Fibroblast of skin of scalp (primary cell): ENCODE results near the gene KRTAP2-4. TPM values are rescaled to one million over a fixed set of nuclear protein-coding genes. Genes with fewer than 3 reads are reported as not detected.
A peak's percentile ranks its signal among the peaks of the same experiment; 100 is the strongest.
"Not testable (repeated sequence)": the region's sequence is repeated elsewhere in the genome, so short reads cannot be mapped to it uniquely, and the experiment has no call there.

ENCODE experiments used
- DNase-seq: peaks from one replicate; pipeline ENCODE4 v3.0.0-alpha.2; 2013
- polyA plus RNA-seq, 2 experiments: library from polyadenylated mRNA; unstranded; fragments of 120-200 nt; gene quantifications; one replicate each; pipeline ENCODE4 v1.2.1, GENCODE V29; 2013; ENCODE audit not compliant: insufficient read length in 2 of 2

The KRTAP2-4 gene
- polyA plus RNA-seq (2013, experiment 1 of 2; ENCODE audit: insufficient read length), result not detected
- not detected for polyA plus RNA-seq (2013, experiment 2 of 2; ENCODE audit: insufficient read length)

DNA sequence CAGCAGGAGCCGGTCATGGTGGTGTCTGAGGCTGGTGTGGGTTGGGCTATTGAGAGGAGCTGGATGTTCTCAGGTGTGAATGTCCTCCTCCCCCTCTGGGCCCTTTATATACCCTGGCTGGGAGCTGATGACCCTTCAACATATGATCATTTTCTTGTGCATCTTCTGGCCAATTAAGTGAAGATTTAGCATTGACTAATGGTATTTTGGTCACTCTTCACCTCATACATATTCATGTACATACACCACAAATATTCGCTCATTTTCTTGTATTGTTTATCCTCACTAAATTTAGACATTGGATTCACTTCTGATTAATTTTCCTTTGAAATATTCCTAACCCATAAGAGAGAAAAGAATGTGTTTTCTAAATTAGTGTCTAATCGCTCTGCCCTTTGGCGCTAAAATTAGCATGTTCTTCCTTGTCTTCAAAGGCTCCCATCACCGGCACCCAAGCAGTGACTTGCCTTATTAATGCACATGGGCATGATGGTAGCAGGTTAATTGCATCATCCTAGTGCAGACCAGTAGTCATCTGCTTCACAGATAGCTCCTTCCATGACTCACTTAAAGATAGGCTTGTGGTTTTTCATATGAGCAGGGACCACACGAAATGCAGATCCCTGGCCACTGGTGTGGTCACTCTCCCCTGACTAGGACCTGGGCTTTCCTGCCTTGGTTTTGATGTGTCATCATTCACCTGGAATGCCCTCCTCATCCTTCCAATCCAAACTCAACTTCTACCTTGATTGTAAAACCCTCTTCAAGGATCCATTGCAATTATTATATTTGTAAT, at the start of gene KRTAP2-4:
Gene KRTAP2-4, minus strand, starts transcription at position 51 of the 796 bp plus-strand sequence. Its CDS starts 34 bp downstream, at position 17.
- peak; percentile 86 for DNase-seq

GRCh38 chr17:41111151-41111885, 45.6 kb upstream of the KRTAP2-4 start:
- no peak for DNase-seq

- DNase-seq, result not testable (repeated sequence)
These were observed 43.2 kb upstream of the KRTAP2-4 start for GRCh38 chr17:41108728-41109386.

- peak; percentile 34 for DNase-seq
These were observed 42.3 kb upstream of the KRTAP2-4 start for GRCh38 chr17:41107941-41108450.

GRCh38 chr17:41105347-41105746, 39.7 kb upstream of the KRTAP2-4 start, which contains the start of gene KRTAP4-9:
KRTAP4-9 (plus strand) TSS chr17:41105389; CDS start chr17:41105389, 0 bp downstream.
- DNase-seq, result not testable (repeated sequence)

DNA sequence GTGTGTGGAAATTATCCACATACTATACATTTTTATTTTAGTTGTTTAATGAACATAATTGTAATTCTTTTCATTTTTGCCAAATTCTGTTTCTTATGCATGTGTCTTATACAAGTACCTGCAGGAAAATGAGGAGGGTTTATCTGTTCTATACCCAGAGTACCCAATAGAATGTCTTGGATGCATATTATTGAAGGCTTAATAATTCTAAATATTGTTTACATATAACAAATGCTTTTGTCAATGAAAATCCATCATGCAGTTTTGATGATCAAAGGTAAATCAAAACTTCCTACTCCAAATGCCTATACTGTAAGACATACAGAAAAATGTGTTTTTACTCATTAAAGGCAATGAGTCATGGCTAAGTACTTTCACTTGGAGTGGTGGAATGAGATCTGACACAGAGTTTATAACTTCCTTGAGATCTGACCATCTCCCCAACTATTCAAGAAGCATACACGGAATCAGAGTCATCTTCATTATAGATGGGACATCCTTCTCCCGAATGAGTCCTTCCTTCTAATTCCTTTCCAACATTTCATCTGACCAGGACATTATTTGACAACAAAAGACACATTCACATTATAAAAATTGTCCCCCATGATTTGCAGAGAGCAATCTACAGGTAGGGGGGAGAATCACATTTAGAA, 38.8 kb upstream of the KRTAP2-4 start:
- DNase-seq, result peak; percentile 84

DNA sequence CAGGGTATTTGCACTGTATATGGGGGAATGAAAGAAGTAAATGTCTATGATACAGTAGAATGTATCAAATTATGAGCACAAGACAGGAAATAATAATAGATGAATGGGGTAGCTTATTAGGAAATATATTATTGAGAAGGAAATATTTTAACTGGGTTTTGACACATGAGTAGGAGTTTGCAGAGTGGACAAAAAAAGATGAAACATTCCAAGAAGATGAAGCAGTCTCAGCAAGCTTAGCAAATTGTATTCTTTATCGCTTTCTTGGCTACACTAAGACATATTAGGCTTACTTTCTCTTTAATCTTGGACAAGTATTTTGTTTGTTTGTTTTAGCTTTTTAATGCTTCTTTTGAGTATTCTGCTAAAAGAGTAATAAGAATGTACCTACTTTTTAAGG, 38.2 kb upstream of the KRTAP2-4 start:
- no peak for DNase-seq

DNA sequence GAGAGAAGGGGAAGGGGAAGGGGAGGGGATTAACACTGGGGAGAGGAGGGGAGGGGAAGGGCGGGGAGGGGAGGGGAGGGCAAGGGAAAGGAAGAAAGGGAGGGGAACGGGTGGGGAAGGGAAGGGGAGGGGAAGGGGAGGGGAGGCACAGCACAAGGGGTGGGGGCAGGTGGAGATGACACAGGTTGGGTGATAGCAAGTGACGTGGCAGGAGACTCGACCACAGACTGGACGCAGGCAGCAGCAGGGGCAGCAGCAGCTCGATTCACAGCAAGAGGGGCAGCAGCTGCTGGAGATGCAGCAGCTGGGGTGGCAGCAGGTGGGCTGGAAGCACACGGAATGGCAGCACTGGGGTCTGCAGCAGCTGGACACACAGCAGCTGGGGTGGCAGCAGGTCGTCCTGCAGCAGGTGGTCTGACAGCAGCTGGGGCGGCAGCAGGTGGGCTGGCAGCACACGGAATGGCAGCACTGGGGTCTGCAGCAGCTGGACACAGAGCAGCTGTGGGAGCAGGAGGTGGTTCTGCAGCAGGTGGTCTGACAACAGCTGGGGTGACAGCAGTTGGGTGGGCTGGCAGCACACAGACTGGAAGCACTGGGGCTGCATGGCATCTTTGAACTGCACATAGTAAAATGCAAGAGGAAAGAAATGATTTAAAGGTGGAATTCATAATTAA, 36.0 kb upstream of the KRTAP2-4 start, which contains the start of gene KRTAP4-16:
Gene KRTAP4-16, minus strand, starts transcription at position 624 of the 674 bp plus-strand sequence. Its CDS starts 0 bp downstream, at position 624.
- DNase-seq, result no peak

GRCh38 chr17:41099682-41100480, 34.2 kb upstream of the KRTAP2-4 start:
- peak; percentile 91 for DNase-seq

DNA sequence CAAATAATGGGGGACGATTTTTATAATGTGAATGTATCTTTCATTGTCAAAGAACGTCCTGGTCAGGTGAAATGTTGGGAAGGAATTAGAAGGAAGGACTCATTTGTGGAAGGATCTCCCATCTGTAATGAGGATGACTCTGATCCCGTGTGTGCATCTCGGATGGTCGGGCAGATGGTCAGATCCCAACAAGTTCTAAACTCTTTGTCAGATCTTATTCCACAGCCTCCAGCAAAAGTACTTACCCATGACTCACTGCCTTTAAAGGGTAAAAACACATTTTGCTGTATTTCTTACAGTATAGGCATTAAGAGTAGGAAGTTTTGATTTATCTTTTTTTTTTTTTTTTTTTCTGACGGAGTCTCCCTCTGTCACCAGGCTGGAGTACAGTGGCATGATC, 32.8 kb upstream of the KRTAP2-4 start:
- peak; percentile 70 for DNase-seq

DNA sequence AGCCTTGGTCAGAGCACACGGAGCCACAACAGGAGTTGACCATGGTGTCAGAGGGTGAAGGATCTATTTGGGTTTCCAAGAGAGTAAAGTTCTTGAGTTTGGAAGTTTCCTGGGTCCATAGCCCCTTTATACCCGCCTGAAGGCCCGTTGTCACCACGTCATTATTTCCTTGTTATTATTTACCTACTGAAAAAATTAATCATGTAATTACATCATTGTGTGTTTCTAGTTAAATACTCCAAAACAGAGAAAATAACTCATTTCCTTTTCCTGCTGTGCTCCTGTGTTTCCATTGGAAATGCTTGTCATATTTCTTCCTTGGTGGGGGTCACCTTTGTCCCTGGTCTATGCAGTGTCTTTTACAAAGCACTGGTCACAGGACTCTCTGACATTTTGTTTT, 32.4 kb upstream of the KRTAP2-4 start, which contains the start of gene KRTAP4-8:
Gene KRTAP4-8, minus strand, starts transcription at position 101 of the 400 bp plus-strand sequence. Its CDS starts 58 bp downstream, at position 43.
- no peak for DNase-seq

GRCh38 chr17:41096055-41096454, 30.4 kb upstream of the KRTAP2-4 start:
- DNase-seq, result no peak

GRCh38 chr17:41088760-41089352, 23.2 kb upstream of the KRTAP2-4 start:
- not testable (repeated sequence) for DNase-seq

- not testable (repeated sequence) for DNase-seq
These were observed 18.6 kb upstream of the KRTAP2-4 start, which contains the start of gene KRTAP4-7 for GRCh38 chr17:41084100-41084856. KRTAP4-7 (plus strand) TSS chr17:41084150; CDS start chr17:41084207, 57 bp downstream.

GRCh38 chr17:41083427-41083826, 17.7 kb upstream of the KRTAP2-4 start:
- DNase-seq, result peak; percentile 78

- DNase-seq, result no peak
These were observed 16.9 kb upstream of the KRTAP2-4 start for GRCh38 chr17:41082626-41083025.

- no peak for DNase-seq
These were observed 11.1 kb upstream of the KRTAP2-4 start for GRCh38 chr17:41076788-41077187.

- DNase-seq, result no peak
These were observed 8.0 kb upstream of the KRTAP2-4 start for GRCh38 chr17:41073676-41074075.
